HTERT RPE-1 (cell line): Measurements from ENCODE around the gene CBX8.

ENCODE experiments used
- in situ Hi-C: fragments of 300-500 bp; cut with MboI; formaldehyde crosslinking; loops from 4 replicates; pipeline ENCODE4 v1.14.3; 2020; ENCODE audit warnings: low sequenced_read_pairs

Gene CBX8

GRCh38 chr17:79835953-79836509, 39.2 kb upstream of the CBX8 start:
- in situ Hi-C loops = no loop called here

DNA sequence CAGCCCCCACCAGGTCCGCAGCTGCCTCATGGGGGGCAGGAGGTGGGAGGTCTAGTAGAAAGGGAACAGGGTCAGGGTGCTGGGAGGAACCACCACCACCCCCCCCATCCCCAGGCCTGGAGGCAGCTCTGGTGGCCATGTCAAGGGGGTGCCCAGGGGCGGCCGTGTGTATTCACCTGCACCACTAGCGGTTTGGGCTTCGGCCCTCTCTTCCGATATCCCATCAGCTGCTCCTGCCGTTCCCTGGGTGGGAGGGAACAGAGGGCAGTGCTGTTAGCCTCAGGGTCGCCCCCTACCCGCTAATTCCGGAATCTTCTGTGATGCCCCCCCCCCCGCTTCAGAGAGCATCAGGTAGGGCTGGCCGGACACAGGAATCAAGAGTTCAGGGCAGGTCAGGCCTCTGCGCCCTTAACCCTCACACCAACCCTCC, 38.6 kb upstream of the CBX8 start:
- in situ Hi-C loops = no loop called here

GRCh38 chr17:79834565-79835469, 37.9 kb upstream of the CBX8 start:
- in situ Hi-C loops = no loop called here

DNA sequence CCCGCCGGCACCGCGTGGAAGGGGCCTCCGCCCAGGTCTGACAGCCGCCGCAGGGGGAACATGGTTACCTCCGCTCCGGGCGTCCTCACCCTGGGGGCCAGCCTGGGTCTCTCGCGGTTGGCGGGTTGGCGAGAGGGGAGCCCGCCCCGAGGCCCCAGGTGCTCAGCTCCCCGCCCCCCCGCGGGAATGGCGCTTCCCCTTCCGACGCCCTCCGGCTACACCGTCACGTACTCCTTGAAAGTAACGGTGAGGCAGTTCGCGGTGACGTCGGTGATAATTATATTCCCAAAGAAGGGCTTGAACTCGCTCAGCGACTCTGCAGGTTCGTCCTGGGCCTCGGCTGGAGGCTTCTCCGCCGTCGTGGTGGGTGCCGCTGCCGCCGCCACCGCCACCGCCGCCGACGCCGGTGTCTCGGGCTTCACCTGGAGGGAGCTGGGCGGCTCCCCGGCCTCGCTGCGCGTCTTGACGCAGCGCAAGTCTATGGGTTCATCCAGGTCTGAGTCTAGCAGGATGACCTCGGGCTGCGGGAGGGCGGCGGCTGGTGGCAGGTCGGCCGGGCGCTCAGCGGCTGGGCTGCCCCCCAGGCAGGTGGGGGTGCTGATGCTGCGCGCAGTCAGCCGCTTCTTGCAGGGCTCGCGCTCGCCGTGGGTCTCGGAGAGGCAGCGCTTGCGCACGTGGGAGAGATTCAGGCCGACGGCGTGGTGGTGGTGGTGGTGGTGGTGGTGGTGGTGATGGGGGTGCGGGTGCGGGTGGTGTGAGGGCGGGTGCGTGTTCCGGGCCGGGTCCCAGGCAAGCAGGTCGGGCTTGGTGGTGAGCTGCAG, 37.1 kb upstream of the CBX8 start:
- in situ Hi-C loops = no loop called here

- in situ Hi-C loops = no loop called here
These were observed 36.2 kb upstream of the CBX8 start for GRCh38 chr17:79833110-79833450.

DNA sequence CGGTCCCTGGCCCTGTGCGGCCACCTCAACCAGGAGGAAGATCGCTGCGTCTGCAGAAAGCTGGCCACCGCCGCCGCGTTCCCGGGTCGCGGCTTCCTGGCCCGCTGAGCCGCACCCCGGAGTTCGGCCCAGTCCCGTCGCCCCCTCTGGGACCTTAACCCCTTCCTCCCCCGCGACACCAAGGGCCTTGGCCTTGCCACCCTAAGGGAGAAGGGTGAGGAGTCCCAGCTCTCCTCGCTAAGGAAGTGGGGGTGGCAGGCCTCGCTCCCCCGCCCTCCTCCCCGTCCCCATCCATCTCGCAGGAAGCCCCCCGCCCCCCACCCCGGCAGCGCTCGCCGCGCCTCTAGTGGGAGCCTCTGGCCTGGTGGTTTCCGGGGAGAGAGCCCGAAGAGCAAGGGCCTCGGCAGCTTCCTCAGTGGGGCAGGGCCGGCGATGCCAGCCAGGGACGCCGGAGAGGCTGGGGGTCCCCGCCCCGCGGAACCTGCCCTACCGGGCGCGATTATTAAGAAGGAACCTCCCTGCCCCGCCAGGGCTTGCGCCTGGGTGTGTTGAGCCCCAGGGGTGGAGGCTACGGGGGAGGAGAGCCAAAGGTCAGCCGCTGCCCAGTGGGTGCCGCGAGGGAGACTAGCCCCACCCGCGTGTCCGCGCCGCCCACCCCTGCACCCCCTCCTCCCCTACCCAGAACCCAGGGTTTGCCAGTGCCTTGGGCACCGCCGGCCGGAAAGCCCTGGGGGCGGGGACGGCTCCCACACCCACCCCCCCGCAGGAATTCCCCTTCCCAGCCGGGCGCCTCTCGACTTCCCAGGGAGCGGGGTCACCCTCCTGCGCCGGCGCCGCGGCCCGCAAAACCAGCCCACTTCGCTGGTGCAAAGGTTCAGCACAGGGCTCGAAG, 35.6 kb upstream of the CBX8 start:
- in situ Hi-C loops = no loop called here

DNA sequence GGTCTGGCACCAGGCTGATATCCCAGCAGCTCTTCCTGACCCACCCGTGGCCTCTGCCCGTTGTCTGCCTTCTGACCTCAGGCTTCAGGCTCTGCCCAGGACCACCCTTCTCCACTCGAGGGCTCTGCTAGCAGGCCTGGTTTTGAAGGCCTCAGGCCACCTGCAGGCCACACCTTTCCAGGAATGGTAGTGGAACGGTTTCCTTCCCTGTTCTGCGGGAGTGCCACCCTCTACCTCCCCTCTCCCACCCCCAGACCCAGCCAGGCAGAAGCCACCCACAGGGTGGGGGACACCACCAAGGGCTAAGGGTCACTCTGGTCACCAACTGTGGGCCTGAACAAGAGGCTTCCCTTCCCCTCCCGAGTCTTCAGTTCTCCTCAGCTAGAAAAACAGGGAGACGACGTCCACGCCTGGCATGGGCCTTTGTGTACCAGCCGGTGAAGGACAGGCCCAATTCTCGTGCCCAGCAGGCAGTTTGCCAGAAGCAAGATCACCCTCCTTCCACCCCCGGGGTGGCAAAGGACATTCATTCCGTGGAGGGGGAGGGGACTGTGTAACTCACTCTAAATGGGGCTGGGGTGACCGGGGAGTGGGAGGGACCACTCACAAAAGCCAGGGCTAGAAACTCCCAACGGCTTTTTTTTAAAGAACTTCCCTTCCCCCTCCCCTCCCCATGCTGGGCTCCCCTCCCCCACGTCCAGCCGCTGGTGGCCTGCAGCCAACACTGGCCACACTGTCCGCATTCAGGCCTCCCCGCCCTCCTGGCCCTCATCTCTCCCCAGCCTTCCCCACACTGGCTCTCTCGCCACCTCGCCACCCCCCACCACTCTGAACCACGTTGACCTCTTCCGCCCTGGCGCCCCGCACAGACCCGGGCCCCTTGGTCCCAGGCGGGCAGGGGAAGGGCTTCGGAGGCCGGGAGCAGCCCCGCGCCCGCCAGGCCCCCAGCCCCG, 34.7 kb upstream of the CBX8 start:
- in situ Hi-C loops = no loop called here

- in situ Hi-C loops = no loop called here
These were observed 33.9 kb upstream of the CBX8 start for GRCh38 chr17:79830763-79831264.

GRCh38 chr17:79830303-79830702, 33.4 kb upstream of the CBX8 start:
- in situ Hi-C loops = no loop called here

DNA sequence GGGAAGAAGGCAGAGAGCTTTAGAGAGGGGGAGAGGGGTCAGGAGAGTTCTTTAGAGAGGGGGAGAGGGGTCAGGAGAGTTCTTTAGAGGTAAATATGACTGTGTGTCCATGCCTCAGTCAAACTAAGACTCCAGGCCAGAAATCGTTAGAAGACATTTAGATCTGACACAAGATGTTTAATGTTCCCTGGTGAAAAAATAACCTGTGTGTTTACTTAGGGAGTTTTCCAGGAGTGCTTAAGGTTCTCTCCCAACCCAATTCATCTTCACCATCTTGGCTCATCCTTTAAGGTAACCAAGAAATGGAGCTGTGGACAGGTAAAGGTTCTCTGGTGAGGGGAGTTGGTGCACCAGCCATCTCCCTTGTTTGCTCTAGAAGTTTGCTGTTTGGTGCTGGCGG, 32.6 kb upstream of the CBX8 start:
- in situ Hi-C loops = no loop called here

DNA sequence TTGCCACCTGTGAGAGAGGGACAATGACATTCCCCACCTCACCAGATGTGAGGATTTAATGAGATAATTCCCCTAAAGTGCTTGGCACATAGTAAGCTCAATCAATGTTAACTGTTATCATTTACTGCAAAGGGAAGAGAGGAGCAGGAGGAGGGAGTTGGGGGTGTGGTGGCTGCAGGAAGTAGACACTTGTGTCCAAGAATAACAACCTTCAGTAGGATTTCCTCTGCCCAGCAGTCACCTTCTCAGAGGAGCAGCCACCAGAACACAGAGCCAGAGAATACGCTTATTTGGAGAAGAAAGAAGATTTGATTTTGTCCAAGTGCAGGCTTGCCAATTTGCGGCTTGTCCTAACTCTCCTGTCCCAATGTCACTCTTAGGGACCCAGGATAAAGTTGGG, 32.1 kb upstream of the CBX8 start:
- in situ Hi-C loops = no loop called here

DNA sequence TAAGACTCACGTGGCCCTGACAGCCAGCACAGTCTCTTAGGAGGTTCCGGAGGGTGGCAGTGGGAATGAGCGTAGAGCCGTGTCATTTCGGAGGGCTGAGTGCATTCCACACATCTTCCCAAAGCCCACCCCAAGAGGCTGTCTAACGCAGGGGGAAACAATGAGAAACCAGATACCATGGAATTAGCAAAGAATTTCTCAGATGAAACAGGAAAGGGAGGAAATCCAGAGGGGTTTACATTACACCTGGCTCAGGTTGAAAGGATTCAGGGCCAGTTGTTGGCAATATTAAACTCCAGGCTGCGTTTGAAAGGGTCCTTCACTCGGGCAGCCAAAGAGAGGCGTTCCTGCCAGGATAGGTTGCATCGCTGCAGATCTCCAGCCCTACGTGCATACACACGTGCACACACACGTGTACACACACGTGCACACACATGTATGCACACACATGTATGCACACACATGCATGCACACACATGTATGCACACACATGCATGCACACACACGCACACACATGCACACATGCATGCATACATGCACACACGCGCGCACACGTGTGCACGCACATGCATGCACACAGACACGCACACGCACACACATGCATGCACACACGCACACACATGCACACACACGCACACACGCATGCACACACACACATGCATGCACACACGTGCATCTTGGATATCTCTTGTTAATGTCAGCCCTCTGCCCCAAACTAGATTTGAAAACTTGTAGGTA, 30.1 kb upstream of the CBX8 start:
- in situ Hi-C loops = no loop called here

- in situ Hi-C loops = no loop called here
These were observed 29.4 kb upstream of the CBX8 start for GRCh38 chr17:79826204-79826680.

DNA sequence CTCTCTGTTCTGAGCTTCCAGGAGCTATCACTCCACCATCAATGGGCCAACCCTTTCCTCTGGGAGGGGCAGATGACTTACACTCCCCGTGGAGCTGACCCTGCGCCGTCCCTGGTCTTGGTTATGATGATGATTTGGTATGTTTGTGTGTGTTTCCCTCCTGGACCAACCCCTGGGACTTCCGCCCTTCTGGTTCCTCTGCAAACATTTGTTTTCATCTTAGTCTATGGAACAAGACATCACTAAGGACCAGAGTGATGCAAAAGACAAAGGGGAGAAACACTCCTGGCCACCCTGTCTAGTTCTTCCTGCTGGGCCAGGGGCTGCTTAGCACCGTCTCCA, 28.7 kb upstream of the CBX8 start:
- in situ Hi-C loops = no loop called here

DNA sequence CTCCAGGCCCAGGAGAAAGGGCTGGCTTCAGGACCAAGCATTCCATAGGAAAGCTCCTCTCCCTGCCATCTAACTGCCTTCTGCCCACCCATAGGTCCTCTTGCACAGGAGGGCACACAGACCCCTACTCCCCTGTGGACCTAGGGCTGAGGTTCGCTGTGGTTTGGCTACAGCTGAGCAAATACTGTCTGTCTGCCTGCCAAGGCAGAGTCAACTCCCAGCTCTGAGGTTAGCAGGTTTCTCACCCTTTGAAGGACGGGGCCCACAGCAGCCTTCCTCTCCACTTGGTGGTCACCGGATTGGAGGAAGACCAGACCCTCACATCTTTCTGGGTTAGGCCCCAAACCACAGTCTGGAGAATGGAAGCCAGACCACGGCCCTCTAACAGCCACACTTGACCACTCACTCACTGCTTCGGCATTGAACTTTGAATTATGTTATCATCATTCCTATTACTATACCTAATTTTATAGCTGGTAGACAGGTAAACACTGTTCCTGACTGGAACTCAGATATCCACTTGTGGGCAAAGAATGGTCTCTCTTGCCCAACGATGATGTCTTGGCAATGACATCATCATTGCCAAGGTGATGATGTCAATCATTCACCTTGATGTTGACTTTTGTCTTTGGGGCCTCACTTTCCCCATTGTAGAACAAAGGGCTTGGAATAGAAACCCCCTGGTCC, 28.2 kb upstream of the CBX8 start:
- in situ Hi-C loops = no loop called here

GRCh38 chr17:79824234-79824633, 27.4 kb upstream of the CBX8 start:
- in situ Hi-C loops = no loop called here

DNA sequence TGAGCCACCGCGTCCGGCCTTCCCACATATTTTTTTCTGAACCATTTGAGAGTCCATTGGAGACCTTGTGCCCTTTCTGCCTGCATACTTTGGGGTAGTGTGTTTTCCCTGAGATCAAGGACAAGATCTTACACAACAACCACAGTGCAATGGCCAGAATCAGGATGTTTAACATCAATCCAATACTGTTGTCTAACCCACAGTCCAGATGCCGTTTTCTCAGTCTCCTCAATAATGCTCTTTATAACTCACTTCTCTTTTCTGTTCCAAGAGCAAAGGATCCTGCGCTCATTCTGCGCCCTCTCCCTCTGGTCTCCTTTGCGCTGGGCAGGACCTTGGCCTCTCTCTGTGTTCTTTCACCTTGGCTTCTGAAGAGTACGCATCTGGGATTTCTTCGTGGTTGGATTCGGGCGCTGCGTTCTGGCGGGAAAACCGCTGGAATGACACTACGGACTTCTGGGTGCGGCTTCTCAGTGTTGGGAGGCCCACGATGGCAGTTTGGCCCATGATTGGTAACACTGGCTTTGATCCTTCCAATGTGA, 25.8 kb upstream of the CBX8 start:
- in situ Hi-C loops = no loop called here
